GM18499 (cell line): ENCODE measurements around the gene UBA7.
A peak's percentile ranks its signal among the peaks of the same experiment; 100 is the strongest.
"Not testable (repeated sequence)": the region's sequence is repeated elsewhere in the genome, so short reads cannot be mapped to it uniquely, and the experiment has no call there.

ENCODE experiments used
- ATAC-seq: cut with Tn5 transposase; IDR thresholded peaks from one replicate; pipeline ENCODE4 v1.9.1; 2021; ENCODE audit warnings: moderate number of reproducible peaks; ENCODE audit not compliant: insufficient read depth, unreplicated experiment

Gene UBA7

GRCh38 chr3:49813497-49814174 is at the start of gene UBA7:
TSS of gene UBA7 (minus strand) at chr3:49813953. CDS start at chr3:49813787, 166 bp downstream.
- ATAC-seq: no peak

- ATAC-seq: no peak
These were observed 46.0 kb upstream of the UBA7 start for GRCh38 chr3:49859576-49860305.

- ATAC-seq: peak; percentile 69
These were observed 42.6 kb upstream of the UBA7 start, which contains the start of gene TRAIP for GRCh38 chr3:49856181-49857005. TSS of gene TRAIP (minus strand) at chr3:49856564. CDS start at chr3:49856453, 111 bp downstream.

GRCh38 chr3:49855662-49856061 is 41.9 kb upstream of the UBA7 start:
- ATAC-seq: no peak

- ATAC-seq: no peak
These were observed 31.9 kb upstream of the UBA7 start for GRCh38 chr3:49845694-49846093.

GRCh38 chr3:49844464-49845183 is 30.9 kb upstream of the UBA7 start:
- ATAC-seq: no peak

GRCh38 chr3:49842843-49843517 is 29.2 kb upstream of the UBA7 start:
- no peak for ATAC-seq

- no peak for ATAC-seq
These were observed 28.1 kb upstream of the UBA7 start for GRCh38 chr3:49841806-49842205.

GRCh38 chr3:49841126-49841696 is 27.5 kb upstream of the UBA7 start:
- ATAC-seq: no peak

- ATAC-seq: no peak
These were observed 26.6 kb upstream of the UBA7 start for GRCh38 chr3:49840388-49840787.

GRCh38 chr3:49839193-49839809 is 25.5 kb upstream of the UBA7 start:
- ATAC-seq: no peak

GRCh38 chr3:49831341-49831740 is 17.6 kb upstream of the UBA7 start:
- ATAC-seq: no peak

GRCh38 chr3:49826016-49826415 is 12.3 kb upstream of the UBA7 start:
- ATAC-seq: no peak

- not testable (repeated sequence) for ATAC-seq
These were observed 9.4 kb upstream of the UBA7 start for GRCh38 chr3:49823131-49823530.

- ATAC-seq: no peak
These were observed 747 bp downstream of the UBA7 start for GRCh38 chr3:49812916-49813496.

- no peak for ATAC-seq
These were observed 6.2 kb downstream of the UBA7 start for GRCh38 chr3:49807431-49808114.

- ATAC-seq: no peak
These were observed 6.9 kb downstream of the UBA7 start for GRCh38 chr3:49806850-49807249.
